GM12872 (cell line): ENCODE measurements around the gene ALKBH2.

ENCODE experiments used
- CTCF ChIP-seq: IDR thresholded peaks from 3 replicates; pipeline ENCODE4 v1.5.1; 2011; ENCODE audit warnings: low read depth, mild to moderate bottlenecking, low read length, moderate library complexity; ENCODE audit not compliant: insufficient read depth

Gene ALKBH2

DNA sequence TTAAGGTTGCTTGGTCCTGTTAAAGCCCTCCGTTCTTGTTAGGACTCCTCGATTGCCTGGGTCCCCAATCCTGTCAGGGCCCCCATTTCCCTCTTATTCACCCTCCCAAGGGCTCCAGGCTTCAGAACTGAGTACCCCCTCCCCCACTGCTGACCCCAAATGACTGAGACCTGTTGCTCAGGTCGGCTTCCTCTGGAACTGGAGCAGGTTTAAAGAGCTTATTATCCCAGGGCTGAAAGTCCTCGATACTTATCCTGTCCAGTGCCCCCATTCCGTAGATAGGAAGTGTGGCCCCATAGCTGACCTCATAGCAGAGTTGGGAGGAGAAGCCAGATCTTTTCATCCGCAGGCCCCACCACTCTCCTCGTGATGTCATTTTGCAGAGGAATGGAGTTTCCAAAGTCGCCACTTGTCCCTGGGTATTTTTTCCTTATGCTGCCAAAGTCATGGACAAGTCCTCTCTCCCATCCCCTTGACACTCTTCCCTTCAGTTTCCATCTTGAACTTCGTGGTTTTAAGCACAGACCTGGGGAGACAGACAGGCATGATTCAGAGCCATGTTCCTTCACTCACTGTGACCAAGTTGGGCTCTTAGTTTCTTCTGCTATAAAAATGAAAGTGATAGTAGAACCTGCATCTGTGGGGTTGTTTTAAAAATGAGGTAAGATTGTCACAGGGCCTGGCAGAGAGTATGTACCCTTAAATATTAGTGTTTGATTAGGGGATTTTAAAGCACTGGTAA lies 39.7 kb downstream of the ALKBH2 start:
- TF ChIP-seq CTCF = no peak

DNA sequence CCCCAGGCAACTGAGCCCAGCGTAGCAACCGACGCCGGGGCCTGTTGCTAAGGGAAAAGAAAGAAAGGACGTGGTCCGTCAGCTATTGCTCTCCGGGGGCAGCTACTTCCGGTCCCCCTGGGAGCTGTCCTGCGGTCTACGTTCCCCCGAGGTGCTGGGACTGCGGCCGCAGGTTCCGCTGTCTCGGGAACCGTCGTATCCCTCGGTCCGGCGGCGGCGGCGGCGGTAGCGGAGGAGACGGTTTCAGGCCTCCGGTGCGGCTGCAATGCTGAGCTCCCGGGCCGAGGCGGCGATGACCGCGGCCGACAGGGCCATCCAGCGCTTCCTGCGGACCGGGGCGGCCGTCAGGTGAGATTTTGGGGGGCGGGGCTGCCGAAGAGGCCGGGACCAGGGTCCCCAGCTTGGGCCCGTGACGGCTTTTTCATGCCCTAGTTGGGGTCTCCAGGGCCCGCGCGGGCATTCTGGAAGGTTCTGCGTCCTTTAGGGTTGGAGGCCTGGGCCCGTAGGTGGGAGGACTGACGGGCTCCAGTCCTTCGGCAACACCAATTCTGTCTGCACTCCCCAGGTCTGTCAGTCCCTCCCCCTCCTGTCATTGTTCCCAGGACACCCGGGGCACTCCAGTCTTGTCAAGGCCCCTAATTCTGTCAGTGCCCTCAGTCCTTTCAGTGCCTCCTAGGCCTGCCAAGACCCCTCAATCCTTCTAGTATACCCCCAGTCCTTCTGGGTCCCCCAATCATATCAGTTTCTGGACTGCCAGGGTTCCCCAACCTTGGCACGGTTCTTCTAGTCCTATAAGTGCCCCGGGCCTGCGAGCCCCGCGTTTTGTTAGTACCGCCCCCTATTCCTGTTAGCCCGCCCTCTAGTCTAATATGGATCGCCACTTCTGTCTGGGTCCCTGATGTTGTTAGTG lies 40.6 kb downstream of the ALKBH2 start, which contains the start of gene USP30:
TSS of gene USP30 (plus strand) at position 163 of the 910 bp plus-strand sequence. CDS start at position 266, 103 bp downstream.
- TF ChIP-seq CTCF = no peak

- no peak for TF ChIP-seq CTCF
Observed at GRCh38 chr12:109052097-109052413, 41.2 kb downstream of the ALKBH2 start.

DNA sequence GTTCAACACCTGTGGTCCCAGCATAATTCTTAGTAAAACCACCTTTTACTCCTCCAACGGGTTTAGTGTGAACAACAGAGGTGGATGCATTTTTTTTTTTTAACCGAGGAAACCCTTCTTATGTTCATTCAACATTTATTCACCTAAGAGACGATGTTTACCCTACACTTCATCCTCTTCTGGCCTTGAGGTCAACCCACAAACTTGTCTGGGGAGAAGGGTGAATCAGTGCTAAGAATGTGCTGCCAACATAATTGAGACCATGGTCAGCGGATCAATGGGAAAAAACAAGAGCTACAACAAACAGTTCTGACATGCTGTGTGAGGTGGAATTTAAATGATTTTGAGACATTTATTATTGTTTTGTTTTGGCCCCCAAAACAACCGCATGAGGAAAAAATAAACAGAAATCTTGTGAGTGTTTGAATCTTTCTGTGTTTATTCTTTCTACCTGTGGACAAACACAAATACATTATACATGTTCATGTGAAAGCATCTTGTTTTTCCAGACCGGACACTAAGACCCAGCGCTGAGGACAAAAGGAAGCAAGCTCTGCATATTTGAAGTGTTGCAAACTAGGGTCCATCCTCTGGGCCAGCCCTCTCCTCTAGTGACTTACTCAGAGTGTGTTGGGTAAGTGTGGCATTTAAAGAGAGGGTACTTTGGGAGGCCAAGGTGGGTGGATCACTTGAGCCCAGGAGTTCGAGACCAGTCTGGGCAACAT lies 46.0 kb downstream of the ALKBH2 start:
- no peak for TF ChIP-seq CTCF

GRCh38 chr12:109044241-109044640 lies 49.0 kb downstream of the ALKBH2 start:
- TF ChIP-seq CTCF = no peak
